K562 (cell line): Measurements from ENCODE around the gene SERPINA6. TPM values are rescaled to one million over a fixed set of nuclear protein-coding genes. Genes with fewer than 3 reads are reported as not detected.

Experiments used
- ATAC-seq: fragments of 200-7000 bp; cut with Tn5 transposase; 3 replicates; pipeline ENCODE4 v1.9.1; 2020; ENCODE audit warnings: moderate library complexity
- BruUV-seq: library from RNA; stranded (reverse); fragments of 400-500 nt; replicated peaks from 2 replicates; lab custom pipeline; 2021; lab: Mats Ljungman, UMichigan
- CTCF ChIA-PET: fragments of 300-600 bp; formaldehyde crosslinking; extraction: SDS; loops from one replicate; lab custom pipeline; 2021; ENCODE audit warnings: low intra/inter-chr PET ratio; lab: Yijun Ruan, JAX
- POLR2A ChIA-PET: fragments of 300-600, 350-650 bp; sonication (Branson Sonifier 250); formaldehyde crosslinking; extraction: SDS; loops from one replicate; lab custom pipeline; 2021; ENCODE audit warnings: antibody characterized with exemption, inconsistent platforms; lab: Yijun Ruan, JAX
- DNase-seq, 4 experiments: peaks; one replicate each; pipeline versions ENCODE4 v3.0.0 to v3.0.0-alpha.2; 2011 to 2018; ENCODE audit warnings: low spot score in 3 of 4, mixed read lengths in 3 of 4; ENCODE audit errors: extremely low read depth in 1 of 4
- FAIRE-seq: peaks from 2 replicates; lab custom pipeline; 2011; peaks lifted over from hg19 to GRCh38; lab: Jason Lieb, UNC
- H2AFZ ChIP-seq: 2 replicates; pipeline ENCODE4 v1.6.0; 2011; ENCODE audit warnings: low read depth, low read length, control low read depth, inconsistent platforms
- H3K27ac ChIP-seq: fragments of 200-600 bp; 3 replicates; pipeline ENCODE4 v1.8.0; 2011; ENCODE audit warnings: low read depth, mild to moderate bottlenecking, control low read depth, inconsistent platforms, low read length, moderate library complexity, mixed read lengths; ENCODE audit errors: extremely low read depth
- H3K27me3 ChIP-seq, 2 experiments: fragments of 300-600 bp in 1 of 2; 2 replicates in 1 of 2; 3 replicates in 1 of 2; pipeline versions ENCODE4 v1.6.0 to v1.8.0; 2011; ENCODE audit warnings: inconsistent platforms in 2 of 2, low read length in 2 of 2, mild to moderate bottlenecking in 1 of 2, mixed read lengths in 1 of 2, moderate library complexity in 1 of 2; ENCODE audit not compliant: control insufficient read depth in 2 of 2, insufficient read depth in 2 of 2
- H3K36me3 ChIP-seq: fragments of 300-600 bp; 3 replicates; pipeline ENCODE4 v1.8.0; 2011; ENCODE audit warnings: mild to moderate bottlenecking, low read length, inconsistent platforms; ENCODE audit not compliant: control insufficient read depth, insufficient read depth
- H3K4me1 ChIP-seq, 2 experiments: fragments of 200-600 bp in 1 of 2; replicated peaks in 1 of 2; 2 replicates in 1 of 2; 3 replicates in 1 of 2; pipeline versions ENCODE4 v1.5.1 to v1.8.0; 2011; ENCODE audit warnings: inconsistent platforms in 2 of 2, low read length in 2 of 2, mild to moderate bottlenecking in 1 of 2, mixed read lengths in 1 of 2, moderate library complexity in 1 of 2; ENCODE audit not compliant: control insufficient read depth in 2 of 2, insufficient read depth in 2 of 2
- H3K4me2 ChIP-seq: 2 replicates; pipeline ENCODE4 v1.6.1; 2011; ENCODE audit warnings: low read length, control low read depth, inconsistent platforms, mixed read lengths; ENCODE audit not compliant: insufficient read depth
- H3K4me3 ChIP-seq: fragments of 200-600 bp; sonication (generic), shearing (Covaris generic); 2 replicates; pipeline ENCODE4 v1.5.1; 2016; ENCODE audit warnings: control low read depth, inconsistent platforms
- H3K79me2 ChIP-seq: fragments of 200-600 bp; 3 replicates; pipeline ENCODE4 v1.8.0; 2011; ENCODE audit warnings: low read length, inconsistent platforms; ENCODE audit not compliant: control insufficient read depth, insufficient read depth
- H3K9ac ChIP-seq, 2 experiments: 2 replicates each; pipeline versions ENCODE4 v1.6.0 to v1.6.1; 2011; ENCODE audit warnings: low read depth in 2 of 2, low read length in 2 of 2, control low read depth in 1 of 2, inconsistent platforms in 1 of 2, mild to moderate bottlenecking in 1 of 2, mixed read lengths in 1 of 2; ENCODE audit not compliant: insufficient read depth in 1 of 2
- H3K9me1 ChIP-seq: one replicate; pipeline ENCODE4 v1.6.0; 2011; ENCODE audit warnings: inconsistent platforms, mild to moderate bottlenecking, low read length, moderate library complexity; ENCODE audit not compliant: control insufficient read depth, insufficient read depth
- H3K9me3 ChIP-seq: replicated peaks from 2 replicates; pipeline ENCODE4 v1.5.1; 2011; ENCODE audit warnings: low read depth, low read length, inconsistent platforms; ENCODE audit not compliant: control insufficient read depth, insufficient read depth
- H4K20me1 ChIP-seq: replicated peaks from 2 replicates; pipeline ENCODE4 v1.6.1; 2011; ENCODE audit warnings: low read length, inconsistent platforms, mixed read lengths; ENCODE audit not compliant: control insufficient read depth, insufficient read depth
- CBFA2T3 ChIP-seq: fragments of 450-650 bp; IDR thresholded peaks from 2 replicates; pipeline ENCODE4 v1.6.1; 2017
- FOXM1 ChIP-seq, 2 experiments: fragments of 450-650 bp in 1 of 2; sonication (generic) in 1 of 2; formaldehyde crosslinking in 1 of 2; IDR thresholded peaks; 2 replicates each; pipeline versions ENCODE4 v1.6.1 to v1.9.0; 2017 to 2022; ENCODE audit warnings: low read depth in 2 of 2, mild to moderate bottlenecking in 2 of 2, missing genetic modification reagents in 1 of 2, moderate library complexity in 1 of 2
- JUN ChIP-seq, 2 experiments: sonication (generic) in 1 of 2; formaldehyde crosslinking in 1 of 2; IDR thresholded peaks; 2 replicates each; pipeline versions ENCODE4 v1.6.1 to v1.8.0; 2012 to 2022; ENCODE audit warnings: borderline replicate concordance in 2 of 2, mild to moderate bottlenecking in 2 of 2, improper control_type of control experiment in 1 of 2, low read depth in 1 of 2, low read length in 1 of 2, missing genetic modification reagents in 1 of 2
- KLF6 ChIP-seq: fragments of 250-450 bp; sonication (Bioruptor Pico); IDR thresholded peaks from 2 replicates; pipeline ENCODE4 v1.4.0; 2020; ENCODE audit warnings: mild to moderate bottlenecking, moderate library complexity, borderline replicate concordance
- TCF7 ChIP-seq: sonication (generic); IDR thresholded peaks from 2 replicates; pipeline ENCODE4 v1.6.1; 2016; ENCODE audit warnings: antibody characterized with exemption, borderline replicate concordance
- THRA ChIP-seq: fragments of 450-650 bp; IDR thresholded peaks from 2 replicates; pipeline ENCODE4 v1.6.1; 2017; ENCODE audit warnings: mild to moderate bottlenecking, moderate library complexity
- ZKSCAN3 ChIP-seq: fragments of 250-450 bp; sonication (Bioruptor Pico); IDR thresholded peaks from 2 replicates; pipeline ENCODE4 v1.4.0; 2020
- WGBS: fragments of 100-300 bp; shearing (Covaris generic); methylation state at CpG from one replicate; pipeline ENCODE4 v1.1.6; 2016; ENCODE audit warnings: low coverage, mixed read lengths; ENCODE audit not compliant: insufficient coverage; ENCODE audit errors: missing lambda C conversion rate; 5-methylcytosine and 5-hydroxymethylcytosine counted together
- in situ Hi-C: fragments of 300-500 bp; cut with MboI; formaldehyde crosslinking; loops from 4 replicates; pipeline ENCODE4 v1.15.0; 2018; ENCODE audit warnings: inconsistent platforms, mixed read lengths
- intact Hi-C: fragments of 100-400 bp; cut with micrococcal nuclease; formaldehyde crosslinking; loops from 2 replicates; pipeline ENCODE4 v1.14.2; 2022
- polyA plus RNA-seq, 8 experiments: library from polyadenylated mRNA; depleted of rRNA in 4 of 8; stranded (reverse) in 5 of 8; unstranded in 3 of 8; fragments of >200 nt; fragmentation: Nextera tagmentation in 2 of 8; fragmentation: Illumina TruSeq in 1 of 8; extraction: Ambion mirVana in 2 of 8; extraction: Trizol in 1 of 8; gene quantifications; 2 replicates each; pipeline versions ENCODE4 v1.2.1 to v1.2.3, GENCODE V29; 2011 to 2014; ENCODE audit warnings: inconsistent platforms in 1 of 8, missing spikeins in 1 of 8
- total RNA-seq, 7 experiments: library from RNA; depleted of rRNA in 6 of 7; stranded (reverse); fragments of >200 nt in 6 of 7; fragmentation: Illumina TruSeq in 2 of 7; extraction: Trizol in 2 of 7; gene quantifications; 2 replicates each; pipeline versions ENCODE4 v1.2.1 to v1.2.3, GENCODE V29; 2011 to 2021; ENCODE audit warnings: low replicate concordance in 1 of 7

SERPINA6 gene
- total and polyA plus RNA-seq, 9 of the 15 experiments (the other 6 are each of a cell fraction or from before 2014, with no cell fraction given): not detected

- BruUV-seq: no TSS peak
- POLR2A ChIA-PET: no interaction called here
- H3K9me3 ChIP-seq: no peaks in the 10 kb centered on the region
- FAIRE-seq (no peak), DNase-seq (no peak), ATAC-seq (no peak)
- H3K27ac ChIP-seq: no peak overlapping the region
- H3K9me1 ChIP-seq: no peaks in the 10 kb centered on the region
- 0% methylated on average over 5 of the region's 5 CpGs for WGBS
- TF ChIP-seq THRA: no peak
- no peak for TF ChIP-seq JUN (IDR thresholded peaks at IDR 0.05; ENCODE audit: borderline replicate concordance, low read depth, low read length)
- no peak for TF ChIP-seq JUN (CRISPR knock-in tag; IDR thresholded peaks at IDR 0.05; ENCODE audit: borderline replicate concordance)
- no peak for TF ChIP-seq KLF6 (CRISPR knock-in tag)
- TF ChIP-seq ZKSCAN3: no peak
- no peak for TF ChIP-seq TCF7
- no peak for TF ChIP-seq FOXM1 (IDR thresholded peaks at IDR 0.05; ENCODE audit: low read depth)
- no peak for TF ChIP-seq FOXM1 (CRISPR knock-in tag; IDR thresholded peaks at IDR 0.05; ENCODE audit: low read depth)
- TF ChIP-seq CBFA2T3: no peak
- TF ChIP-seq, all 486 proteins: peak for 0
- Histone ChIP-seq H3K27me3 (no peaks in the 10 kb centered on the region), H2AFZ (no peak overlapping the region), H3K9ac (no peak overlapping the region), H3K36me3 (no peaks in the 10 kb centered on the region), H4K20me1 (no peaks in the 10 kb centered on the region), H3K4me1 (no peaks in the 10 kb centered on the region), H3K4me2 (no peak overlapping the region), H3K4me3 (no peak overlapping the region), H3K79me2 (no peaks in the 10 kb centered on the region)
- in situ Hi-C loops (no loop called here), intact Hi-C loops (no loop called here)
- CTCF ChIA-PET: no interaction called here
These were observed 2.9 kb downstream of the SERPINA6 start for GRCh38 chr14:94320243-94320642.
